Stomach (tissue), 9 donors: Measurements from ENCODE around the gene GPER1. TPM values are rescaled to one million over a fixed set of nuclear protein-coding genes. Genes with fewer than 3 reads are reported as not detected.
A peak's percentile ranks its signal among the peaks of the same experiment; 100 is the strongest.

ENCODE experiments used
- DNase-seq, 2 donors: peaks; one replicate each; pipeline versions ENCODE4 v3.0.0 to v3.0.0-alpha.2; 2013 to 2019
- H3K27ac ChIP-seq, 5 donors: fragments of 200-600 bp in 4 of 5; sonication (generic) in 4 of 5; one replicate each; pipeline ENCODE4 v1.5.1; 2013 to 2019; ENCODE audit warnings: mild to moderate bottlenecking in 1 of 5, moderate library complexity in 1 of 5
- H3K27me3 ChIP-seq, 3 donors: fragments of 200-600 bp; sonication (generic); one replicate each; pipeline ENCODE4 v1.5.1; 2017 to 2019; ENCODE audit warnings: mixed run types in 1 of 3
- H3K36me3 ChIP-seq, 4 donors: fragments of 200-600 bp; sonication (generic); 1 replicate in 3 of 4; 2 replicates in 1 of 4; pipeline ENCODE4 v1.5.1; 2016 to 2019
- H3K4me1 ChIP-seq, 4 donors: fragments of 200-600 bp; sonication (generic); one replicate each; pipeline ENCODE4 v1.5.1; 2016 to 2019
- H3K4me3 ChIP-seq, 4 donors: fragments of 200-600 bp; sonication (generic) in 3 of 4; one replicate each; pipeline ENCODE4 v1.5.1; 2016 to 2019; ENCODE audit warnings: mild to moderate bottlenecking in 1 of 4
- H3K9me3 ChIP-seq, 4 donors: fragments of 200-600 bp; sonication (generic); one replicate each; pipeline ENCODE4 v1.5.1; 2016 to 2019
- CTCF ChIP-seq, 7 experiments: fragments of 450-650 bp in 4 of 7; fragments of 200-600 bp in 3 of 7; sonication (generic) in 3 of 7; IDR thresholded peaks; one replicate each; pipeline ENCODE4 v1.5.1; 2016 to 2019; ENCODE audit warnings: antibody characterized with exemption in 7 of 7, control low read depth in 2 of 7, mild to moderate bottlenecking in 1 of 7
- EP300 ChIP-seq: sonication (generic); formaldehyde crosslinking; IDR thresholded peaks from one replicate; pipeline ENCODE4 v1.6.1; 2017; ENCODE audit warnings: antibody characterized with exemption
- POLR2A ChIP-seq, 4 donors: fragments of 450-650 bp; IDR thresholded peaks; one replicate each; pipeline ENCODE4 v1.6.1; 2016; ENCODE audit warnings: antibody characterized with exemption in 4 of 4, control low read depth in 2 of 4, mild to moderate bottlenecking in 1 of 4, moderate library complexity in 1 of 4
- POLR2AphosphoS5 ChIP-seq, 3 donors: sonication (generic); formaldehyde crosslinking; IDR thresholded peaks; one replicate each; pipeline ENCODE4 v1.6.1; 2016; ENCODE audit warnings: antibody characterized with exemption in 3 of 3
- WGBS, 5 donors: extraction: QIAGEN DNeasy Blood & Tissue Kit in 3 of 5; methylation state at CpG; one replicate each; pipeline versions ENCODE4 v1.1.5 to v1.1.7; 2013 to 2018; 5-methylcytosine and 5-hydroxymethylcytosine counted together
- intact Hi-C: fragments of 100-400 bp; cut with DNase I; formaldehyde crosslinking; loops from one replicate; pipeline ENCODE4 v1.15.1; 2023; ENCODE audit warnings: low total_unique reads
- polyA plus RNA-seq, 3 donors: library from polyadenylated mRNA; stranded (reverse); fragments of 200-250 nt; gene quantifications; one replicate each; pipeline ENCODE4 v1.2.3, GENCODE V29; 2013
- total RNA-seq, 5 donors: library from RNA; depleted of rRNA; stranded (reverse); fragments of >200 nt; gene quantifications; one replicate each; pipeline versions ENCODE4 v1.1.0 to v1.2.3, GENCODE V29; 2014 to 2016
- donor health status: healthy with polysubstance abuse.
- donor health status: Bipolar disorder and iron deficiency.
- donor health status: healthy.

The GPER1 gene
- total and polyA plus RNA-seq, 8 donors = 0.58 to 31.2 (median 18.3) TPM; not detected in 1

GRCh38 chr7:1081931-1082401 is 5.9 kb upstream of the GPER1 start:
- DNase-seq = peak in 1 of 2 donors; percentile 67
- no peaks in the 10 kb centered on the region for H3K36me3 ChIP-seq
- H3K9me3 ChIP-seq = no peaks in the 10 kb centered on the region
- no peaks in the 10 kb centered on the region for H3K27me3 ChIP-seq
- peak overlapping the region in 1 of 4 donors; percentile 21 for H3K4me3 ChIP-seq
- H3K4me1 ChIP-seq = peaks cover 45 to 78% (median 74%) of the 10 kb centered on the region in 4 donors
- TF ChIP-seq EP300 (no peak), POLR2AphosphoS5 (IDR thresholded peaks at IDR 0.05) (peak in 1 of 3 donors; percentile 17)
- 30 to 55% (median 38%) methylated on average over 25 to 31 of the region's 31 CpGs for WGBS, 5 donors
- peak overlapping the region in 1 of 5 donors; percentile 5 for H3K27ac ChIP-seq
- intact Hi-C loops = no loop called here

DNA sequence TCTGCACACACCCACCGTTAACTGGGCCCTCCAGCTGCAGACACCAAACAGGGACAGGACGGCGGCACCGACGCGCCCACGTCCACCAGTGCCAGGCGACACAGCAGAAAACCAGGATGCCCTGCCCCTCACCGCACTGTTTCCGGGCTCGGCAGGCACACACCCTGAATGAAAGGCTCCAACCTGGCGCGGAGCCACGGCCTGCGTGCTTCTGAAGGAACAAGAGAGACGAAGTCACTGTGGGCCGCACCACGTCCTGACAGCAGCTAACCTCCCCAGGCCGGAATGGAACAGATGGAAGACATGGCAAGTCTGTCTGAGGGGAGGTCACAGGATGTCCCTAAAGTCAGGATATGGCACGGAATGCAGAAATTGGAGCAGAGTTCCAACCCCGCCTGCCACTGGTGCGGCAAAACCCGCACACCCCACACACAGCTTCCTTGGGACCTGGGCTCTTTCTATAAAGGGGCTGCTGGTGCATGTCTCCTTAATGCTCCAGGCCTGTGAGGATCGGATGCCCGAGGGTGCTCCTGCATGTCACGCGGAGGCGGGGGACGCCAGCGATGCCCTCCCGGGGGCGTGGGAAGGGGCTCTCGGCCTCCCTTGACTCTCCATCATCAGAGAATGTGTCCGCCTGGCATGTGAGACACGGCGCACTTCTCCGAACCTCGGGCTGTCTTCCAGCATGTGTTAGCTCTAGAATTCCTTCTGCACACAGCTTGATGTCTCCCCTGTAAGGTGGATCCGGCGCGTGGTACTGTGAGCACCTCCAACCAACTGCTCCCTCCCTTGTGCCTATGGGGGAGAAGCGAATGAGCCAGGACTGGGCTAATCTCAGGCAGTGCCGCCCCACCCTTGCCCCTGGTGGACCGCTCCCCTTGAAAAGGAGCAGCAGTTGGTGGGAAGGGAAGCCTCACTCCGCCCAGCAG is 3.9 kb upstream of the GPER1 start:
- DNase-seq = peak in 1 of 2 donors; percentile 93
- peak overlapping the region in 1 of 5 donors; percentile 35 for H3K27ac ChIP-seq
- 52 to 72% (median 66%) methylated on average over 31 to 45 of the region's 45 CpGs for WGBS, 5 donors

GRCh38 chr7:1085266-1085665 is 2.6 kb upstream of the GPER1 start:
- Histone ChIP-seq H3K27ac (peak overlapping the region in 3 of 5 donors; percentile 3 to 46 (median 10)), H3K4me3 (no peak overlapping the region), H3K27me3 (no peaks in the 10 kb centered on the region), H3K4me1 (peaks cover 41 to 94% (median 79%) of the 10 kb centered on the region in 4 donors), H3K36me3 (no peaks in the 10 kb centered on the region), H3K9me3 (no peaks in the 10 kb centered on the region)
- TF ChIP-seq CTCF (IDR thresholded peaks at IDR 0.05) (no peak), POLR2A (IDR thresholded peaks at IDR 0.05) (no peak), EP300 (no peak), POLR2AphosphoS5 (IDR thresholded peaks at IDR 0.05) (no peak)
- DNase-seq = peak in 1 of 2 donors; percentile 55
- intact Hi-C loops = no loop called here
- 56 to 78% (median 66%) methylated on average over 10 of the region's 10 CpGs for WGBS, 5 donors

More for the DNA sequence above, 3.9 kb upstream of the GPER1 start:
- no peaks in the 10 kb centered on the region for H3K9me3 ChIP-seq
- no peaks in the 10 kb centered on the region for H3K36me3 ChIP-seq
- peaks cover 41 to 81% (median 77%) of the 10 kb centered on the region in 4 donors for H3K4me1 ChIP-seq
- TF ChIP-seq POLR2A (IDR thresholded peaks at IDR 0.05) = no peak
- TF ChIP-seq POLR2AphosphoS5 (IDR thresholded peaks at IDR 0.05) = peak in 2 of 3 donors; percentile 36 to 67
- no peak for TF ChIP-seq CTCF (IDR thresholded peaks at IDR 0.05)
- TF ChIP-seq EP300 = no peak
- H3K4me3 ChIP-seq = no peak overlapping the region
- no peaks in the 10 kb centered on the region for H3K27me3 ChIP-seq
- intact Hi-C loops = no loop called here

DNA sequence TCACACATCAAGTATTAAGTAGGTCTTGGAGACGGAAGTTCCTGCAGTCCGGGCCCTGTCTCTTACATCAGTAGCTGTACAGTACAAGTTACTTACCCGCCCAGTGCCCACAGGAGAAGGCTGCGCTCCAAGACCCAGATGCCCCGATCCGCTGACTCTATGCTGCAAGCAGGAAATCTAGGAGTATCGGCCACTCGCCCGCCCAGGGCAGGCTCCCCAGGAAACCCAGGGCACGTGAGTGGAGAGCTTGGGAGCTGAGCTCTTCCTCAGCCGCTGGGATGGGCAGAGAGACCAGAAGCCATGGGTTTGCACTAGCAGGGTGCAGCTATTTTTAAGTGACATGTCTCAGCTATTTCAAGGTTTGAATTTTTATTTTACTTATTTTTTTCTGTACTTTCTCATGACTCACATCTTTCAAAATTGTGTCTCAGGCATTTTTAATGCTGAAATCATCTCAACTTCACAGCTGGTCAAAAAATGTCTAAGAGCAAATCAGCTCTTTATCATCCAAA is 1.9 kb upstream of the GPER1 start:
- H3K4me1 ChIP-seq = peaks cover 41 to 100% (median 83%) of the 10 kb centered on the region in 4 donors
- no peak for DNase-seq
- WGBS, 5 donors = 74 to 87% (median 85%) methylated on average over 11 of the region's 11 CpGs
- no peaks in the 10 kb centered on the region for H3K27me3 ChIP-seq
- peak overlapping the region in 3 of 5 donors; percentile 3 to 81 (median 14) for H3K27ac ChIP-seq
- TF ChIP-seq POLR2A (IDR thresholded peaks at IDR 0.05) (no peak), EP300 (no peak), POLR2AphosphoS5 (IDR thresholded peaks at IDR 0.05) (no peak), CTCF (IDR thresholded peaks at IDR 0.05) (no peak)
- intact Hi-C loops = no loop called here
- no peak overlapping the region for H3K4me3 ChIP-seq
- no peaks in the 10 kb centered on the region for H3K9me3 ChIP-seq
- H3K36me3 ChIP-seq = peaks cover 0 to 1% (median 0%) of the 10 kb centered on the region in 4 donors
